Tibial artery (tissue), 4 donors: ENCODE measurements around the gene MRPL12.

Experiments used
- DNase-seq, 2 donors: peaks; one replicate each; pipeline ENCODE4 v3.0.0-alpha.2; 2019
- H3K27ac ChIP-seq, 2 donors: fragments of 200-600 bp; sonication (generic) in 1 of 2; 1 replicate in 1 of 2; 2 replicates in 1 of 2; pipeline ENCODE4 v1.5.1; 2018 to 2019; ENCODE audit warnings: mild to moderate bottlenecking in 1 of 2
- H3K27me3 ChIP-seq, 2 donors: fragments of 200-600 bp; sonication (generic) in 1 of 2; one replicate each; pipeline versions ENCODE4 v1.5.1 to v1.6.0; 2016 to 2019
- H3K36me3 ChIP-seq, 3 donors: fragments of 200-600 bp; sonication (generic) in 2 of 3; one replicate each; pipeline ENCODE4 v1.5.1; 2016 to 2019; ENCODE audit warnings: mild to moderate bottlenecking in 2 of 3
- H3K4me1 ChIP-seq, 4 donors: fragments of 200-600 bp; sonication (generic) in 2 of 4; 1 replicate in 3 of 4; 2 replicates in 1 of 4; pipeline ENCODE4 v1.5.1; 2016 to 2019
- H3K4me3 ChIP-seq, 2 donors: fragments of 200-600 bp; sonication (generic) in 1 of 2; 1 replicate in 1 of 2; 2 replicates in 1 of 2; pipeline ENCODE4 v1.5.1; 2018 to 2019; ENCODE audit warnings: mild to moderate bottlenecking in 2 of 2
- H3K9me3 ChIP-seq, 3 donors: fragments of 200-600 bp; sonication (generic) in 1 of 3; one replicate each; pipeline ENCODE4 v1.5.1; 2016 to 2019
- CTCF ChIP-seq, 2 experiments: fragments of 200-600 bp in 1 of 2; fragments of 450-650 bp in 1 of 2; IDR thresholded peaks; one replicate each; pipeline ENCODE4 v1.5.1; 2017 to 2019; ENCODE audit warnings: antibody characterized with exemption in 2 of 2, mild to moderate bottlenecking in 1 of 2, moderate library complexity in 1 of 2
- intact Hi-C: fragments of 100-400 bp; cut with DNase I; formaldehyde crosslinking; loops from one replicate; pipeline ENCODE4 v1.15.0; 2023; ENCODE audit warnings: low total_unique reads

Gene MRPL12

GRCh38 chr17:81703747-81704654, 834 bp downstream of the MRPL12 start:
- no peaks in the 10 kb centered on the region for H3K9me3 ChIP-seq
- H3K27ac ChIP-seq = peak overlapping the region; percentile 92 to 93
- no peak for DNase-seq
- intact Hi-C loops = no loop called here
- peaks cover 0 to 37% (median 28%) of the 10 kb centered on the region in 4 donors for H3K4me1 ChIP-seq
- no peaks in the 10 kb centered on the region for H3K27me3 ChIP-seq
- H3K4me3 ChIP-seq = peak overlapping the region; percentile 71 to 82
- no peak for TF ChIP-seq CTCF (IDR thresholded peaks at IDR 0.05)
- peaks cover 0 to 61% (median 44%) of the 10 kb centered on the region in 3 donors for H3K36me3 ChIP-seq

GRCh38 chr17:81705518-81706231, 2.5 kb downstream of the MRPL12 start:
- no peak for DNase-seq
- H3K36me3 ChIP-seq = peaks cover 0 to 44% (median 33%) of the 10 kb centered on the region in 3 donors
- intact Hi-C loops = no loop called here

GRCh38 chr17:81706232-81706611, 3.1 kb downstream of the MRPL12 start:
- Histone ChIP-seq H3K36me3 (peaks cover 0 to 38% (median 28%) of the 10 kb centered on the region in 3 donors), H3K27me3 (peaks cover 0 to 7% of the 10 kb centered on the region in 2 donors), H3K4me3 (no peak overlapping the region), H3K4me1 (peaks cover 0 to 40% (median 32%) of the 10 kb centered on the region in 4 donors), H3K9me3 (no peaks in the 10 kb centered on the region), H3K27ac (no peak overlapping the region)
- intact Hi-C loops = no loop called here
- no peak for DNase-seq
- no peak for TF ChIP-seq CTCF (IDR thresholded peaks at IDR 0.05)

More at GRCh38 chr17:81705518-81706231, 2.5 kb downstream of the MRPL12 start:
- H3K4me1 ChIP-seq = peaks cover 0 to 40% (median 31%) of the 10 kb centered on the region in 4 donors
- no peak for TF ChIP-seq CTCF (IDR thresholded peaks at IDR 0.05)
- no peak overlapping the region for H3K27ac ChIP-seq
- peaks cover 0 to 7% of the 10 kb centered on the region in 2 donors for H3K27me3 ChIP-seq
- no peaks in the 10 kb centered on the region for H3K9me3 ChIP-seq
- H3K4me3 ChIP-seq = no peak overlapping the region

- no peak for DNase-seq
- no peaks in the 10 kb centered on the region for H3K9me3 ChIP-seq
- no peak for TF ChIP-seq CTCF (IDR thresholded peaks at IDR 0.05)
- peaks cover 0 to 40% (median 29%) of the 10 kb centered on the region in 4 donors for H3K4me1 ChIP-seq
- no peak overlapping the region for H3K4me3 ChIP-seq
- intact Hi-C loops = no loop called here
- H3K27ac ChIP-seq = no peak overlapping the region
- H3K27me3 ChIP-seq = peaks cover 0 to 7% of the 10 kb centered on the region in 2 donors
- peaks cover 0 to 33% (median 22%) of the 10 kb centered on the region in 3 donors for H3K36me3 ChIP-seq
These were observed 3.8 kb downstream of the MRPL12 start for GRCh38 chr17:81706757-81707624.
